Activated B cell treated with CpG ODN at 0.5 μM for 24 hours (primary cell): ENCODE results near the gene DLD. TPM values are rescaled to one million over a fixed set of nuclear protein-coding genes. Genes with fewer than 3 reads are reported as not detected.
"Not testable (repeated sequence)": the region's sequence is repeated elsewhere in the genome, so short reads cannot be mapped to it uniquely, and the experiment has no call there.

ENCODE experiments used
- ATAC-seq: fragments of 200-7000 bp; cut with Tn5 transposase; one replicate; pipeline ENCODE4 v1.10.0; 2021; ENCODE audit warnings: low read depth, mild to moderate bottlenecking, moderate library complexity
- CTCF ChIA-PET: fragments of 350-600 bp; sonication (Branson Sonifier 250); formaldehyde crosslinking; loops from one replicate; lab custom pipeline; 2021; ENCODE audit warnings: antibody characterized with exemption; lab: Charles Lee
- POLR2A ChIA-PET: fragments of 350-600 bp; sonication (Branson Sonifier 250); formaldehyde crosslinking; loops from one replicate; lab custom pipeline; 2021; ENCODE audit warnings: antibody characterized with exemption; lab: Charles Lee
- DNase-seq: peaks from one replicate; pipeline ENCODE4 v3.0.0; 2022
- H3K27ac Mint-ChIP-seq: one replicate; pipeline ENCODE4 v1.8.0; 2020; ENCODE audit warnings: mixed read lengths
- H3K27me3 Mint-ChIP-seq: one replicate; pipeline ENCODE4 v1.8.0; 2021; ENCODE audit warnings: mixed read lengths
- H3K36me3 Mint-ChIP-seq: one replicate; pipeline ENCODE4 v1.8.0; 2021; ENCODE audit warnings: low read depth, mixed read lengths
- H3K4me1 Mint-ChIP-seq: one replicate; pipeline ENCODE4 v1.8.0; 2021; ENCODE audit warnings: mixed read lengths
- H3K4me3 Mint-ChIP-seq: one replicate; pipeline ENCODE4 v1.8.0; 2020; ENCODE audit warnings: mild to moderate bottlenecking, mixed read lengths
- H3K9me3 Mint-ChIP-seq: one replicate; pipeline ENCODE4 v1.8.0; 2020; ENCODE audit warnings: mixed read lengths
- intact Hi-C: fragments of 100-400 bp; cut with micrococcal nuclease; formaldehyde crosslinking; loops from one replicate; pipeline ENCODE4 v1.15.1; 2024
- total RNA-seq: library from RNA; stranded (reverse); gene quantifications from 2 replicates; pipeline ENCODE4 v1.2.3, GENCODE V29; 2022
- TF ChIP-seq, protein P1 (sequence below): fragments of 200-600 bp; IDR thresholded peaks from one replicate; pipeline ENCODE4 v1.8.0; 2022; ENCODE audit warnings: antibody characterized with exemption, mild to moderate bottlenecking

Gene DLD
- 55.0 and 66.1 TPM in 2 replicates for total RNA-seq

- no peaks in the 10 kb centered on the region for H3K27me3 Mint-ChIP-seq
- ChIA-PET POLR2A (interaction anchor here (1.0 to 3.1 kb wide), 6 partner anchors 8 to 327 kb away, joined by 3 to 20 read pairs (median 4); partner anchors contain the start of genes CBLL1, COG5 and DUS4L), CTCF (interaction anchor here (0.5 to 2.7 kb wide), 4 partner anchors 12 to 255 kb away, joined by 3 to 21 read pairs (median 5); no protein-coding TSS in a partner anchor)
- no peaks in the 10 kb centered on the region for H3K9me3 Mint-ChIP-seq
- H3K4me1 Mint-ChIP-seq, result peaks cover 45% of the 10 kb centered on the region
- H3K27ac Mint-ChIP-seq, result peak within 1 kb of the TSS; percentile 96
- intact Hi-C loops, result loop anchor here (1.0 to 10.0 kb wide), 6 partner anchors 148 to 723 kb away; partner anchors contain the start of genes DNAJB9, PNPLA8 and THAP5
- DNase-seq (peak; percentile 89), ATAC-seq (peak; percentile 97)
- peak within 1 kb of the TSS; percentile 98 for H3K4me3 Mint-ChIP-seq
- peaks cover 36% of the 10 kb centered on the region for H3K36me3 Mint-ChIP-seq
- TF ChIP-seq, protein P1, sequence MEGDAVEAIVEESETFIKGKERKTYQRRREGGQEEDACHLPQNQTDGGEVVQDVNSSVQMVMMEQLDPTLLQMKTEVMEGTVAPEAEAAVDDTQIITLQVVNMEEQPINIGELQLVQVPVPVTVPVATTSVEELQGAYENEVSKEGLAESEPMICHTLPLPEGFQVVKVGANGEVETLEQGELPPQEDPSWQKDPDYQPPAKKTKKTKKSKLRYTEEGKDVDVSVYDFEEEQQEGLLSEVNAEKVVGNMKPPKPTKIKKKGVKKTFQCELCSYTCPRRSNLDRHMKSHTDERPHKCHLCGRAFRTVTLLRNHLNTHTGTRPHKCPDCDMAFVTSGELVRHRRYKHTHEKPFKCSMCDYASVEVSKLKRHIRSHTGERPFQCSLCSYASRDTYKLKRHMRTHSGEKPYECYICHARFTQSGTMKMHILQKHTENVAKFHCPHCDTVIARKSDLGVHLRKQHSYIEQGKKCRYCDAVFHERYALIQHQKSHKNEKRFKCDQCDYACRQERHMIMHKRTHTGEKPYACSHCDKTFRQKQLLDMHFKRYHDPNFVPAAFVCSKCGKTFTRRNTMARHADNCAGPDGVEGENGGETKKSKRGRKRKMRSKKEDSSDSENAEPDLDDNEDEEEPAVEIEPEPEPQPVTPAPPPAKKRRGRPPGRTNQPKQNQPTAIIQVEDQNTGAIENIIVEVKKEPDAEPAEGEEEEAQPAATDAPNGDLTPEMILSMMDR, result no peak
Measured at GRCh38 chr7:107890962-107891635, at the start of gene DLD. TSS of gene DLD (plus strand) at chr7:107891183. CDS start at chr7:107891251, 68 bp downstream.

DNA sequence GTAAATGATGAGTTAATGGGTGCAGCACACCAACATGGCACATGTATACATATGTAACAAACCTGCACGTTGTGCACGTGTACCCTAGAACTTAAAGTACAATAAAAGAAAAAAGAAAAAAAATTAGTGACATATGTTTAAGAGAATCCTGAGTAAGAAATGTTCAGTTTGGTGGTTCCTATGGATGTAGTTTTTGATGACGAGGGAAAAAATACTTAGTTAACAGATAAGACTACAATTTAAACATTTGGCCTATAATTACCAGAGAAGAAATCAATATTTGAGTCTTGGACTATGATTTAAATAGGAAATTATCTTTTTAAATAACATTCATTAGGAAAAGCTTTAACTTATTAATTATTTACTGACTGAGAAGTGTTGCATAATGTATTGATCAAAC is 48.8 kb upstream of the DLD start:
- POLR2A ChIA-PET, result no interaction called here
- DNase-seq, result no peak
- TF ChIP-seq, protein P1, result no peak
- Mint-ChIP-seq H3K27me3 (peaks cover 4% of the 10 kb centered on the region), H3K4me1 (no peaks in the 10 kb centered on the region), H3K36me3 (no peaks in the 10 kb centered on the region), H3K4me3 (no peak overlapping the region), H3K27ac (no peak overlapping the region), H3K9me3 (peaks cover 3% of the 10 kb centered on the region)
- ATAC-seq, result no peak
- CTCF ChIA-PET, result no interaction called here
- intact Hi-C loops, result no loop called here

GRCh38 chr7:107843184-107843583 is 47.8 kb upstream of the DLD start:
- DNase-seq, result no peak
- intact Hi-C loops, result no loop called here
- Mint-ChIP-seq H3K9me3 (peaks cover 3% of the 10 kb centered on the region), H3K27me3 (peaks cover 4% of the 10 kb centered on the region), H3K4me3 (no peak overlapping the region), H3K4me1 (no peaks in the 10 kb centered on the region), H3K27ac (no peak overlapping the region), H3K36me3 (no peaks in the 10 kb centered on the region)
- ChIA-PET POLR2A (no interaction called here), CTCF (no interaction called here)
- no peak for ATAC-seq
- TF ChIP-seq, protein P1, result no peak

DNA sequence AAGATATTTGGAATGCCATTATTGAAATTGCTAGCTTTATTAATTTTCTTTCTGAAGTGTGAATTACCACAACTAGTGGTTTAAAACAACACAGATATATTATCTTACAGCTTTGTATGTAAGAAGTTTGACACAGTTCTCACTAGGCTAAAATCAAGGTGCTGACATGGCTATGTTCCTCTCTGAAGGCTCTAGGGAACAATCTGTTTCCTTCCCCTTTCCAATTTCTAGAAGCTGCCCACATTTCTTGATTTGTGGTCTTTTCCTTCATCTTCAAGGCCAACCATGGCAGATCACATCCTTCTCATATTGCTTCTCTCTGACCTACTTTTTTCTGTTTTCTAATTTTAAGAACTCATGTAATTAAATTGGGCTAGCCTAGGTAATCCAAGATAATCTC is 44.7 kb upstream of the DLD start:
- Mint-ChIP-seq H3K4me1 (no peaks in the 10 kb centered on the region), H3K36me3 (no peaks in the 10 kb centered on the region), H3K27ac (no peak overlapping the region), H3K9me3 (no peaks in the 10 kb centered on the region), H3K27me3 (no peaks in the 10 kb centered on the region), H3K4me3 (no peak overlapping the region)
- ChIA-PET POLR2A (no interaction called here), CTCF (no interaction called here)
- DNase-seq (no peak), ATAC-seq (no peak)
- intact Hi-C loops, result no loop called here
- TF ChIP-seq, protein P1, result no peak

GRCh38 chr7:107847168-107847835 is 43.7 kb upstream of the DLD start:
- no peaks in the 10 kb centered on the region for H3K36me3 Mint-ChIP-seq
- no peaks in the 10 kb centered on the region for H3K4me1 Mint-ChIP-seq
- no peak for DNase-seq
- H3K27ac Mint-ChIP-seq, result no peak overlapping the region
- no peak overlapping the region for H3K4me3 Mint-ChIP-seq
- CTCF ChIA-PET, result no interaction called here
- no peaks in the 10 kb centered on the region for H3K9me3 Mint-ChIP-seq
- TF ChIP-seq, protein P1, result no peak
- intact Hi-C loops, result no loop called here
- POLR2A ChIA-PET, result no interaction called here
- H3K27me3 Mint-ChIP-seq, result peaks cover 2% of the 10 kb centered on the region
- no peak for ATAC-seq

- CTCF ChIA-PET, H3K4me1 Mint-ChIP-seq, H3K36me3 Mint-ChIP-seq, POLR2A ChIA-PET, H3K27me3 Mint-ChIP-seq, ATAC-seq, H3K27ac Mint-ChIP-seq, H3K4me3 Mint-ChIP-seq, H3K9me3 Mint-ChIP-seq, intact Hi-C loops, DNase-seq: not testable (repeated sequence)
Measured at GRCh38 chr7:107847836-107848175, 43.2 kb upstream of the DLD start.

DNA sequence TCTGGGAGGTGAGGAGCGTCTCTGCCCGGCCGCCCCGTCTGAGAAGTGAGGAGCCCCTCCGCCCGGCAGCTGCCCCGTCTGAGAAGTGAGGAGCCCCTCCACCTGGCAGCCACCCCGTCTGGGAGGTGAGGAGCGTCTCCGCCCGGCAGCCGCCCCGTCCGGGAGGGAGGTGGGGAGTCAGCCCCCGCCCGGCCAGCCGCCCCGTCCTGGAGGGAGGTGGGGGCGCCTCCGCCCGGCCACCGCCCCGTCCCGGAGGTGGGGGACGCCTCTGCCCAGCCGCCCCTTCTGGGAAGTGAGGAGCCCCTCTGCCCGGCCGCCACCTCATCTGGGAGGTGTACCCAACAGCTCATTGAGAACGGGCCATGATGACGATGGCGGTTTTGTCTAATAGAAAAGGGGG is 42.8 kb upstream of the DLD start:
- H3K36me3 Mint-ChIP-seq, H3K4me3 Mint-ChIP-seq, CTCF ChIA-PET, DNase-seq, H3K9me3 Mint-ChIP-seq, intact Hi-C loops, H3K27ac Mint-ChIP-seq, H3K27me3 Mint-ChIP-seq, POLR2A ChIA-PET, H3K4me1 Mint-ChIP-seq, ATAC-seq: not testable (repeated sequence)
